GM19455 (cell line): ENCODE measurements around the gene AASS.

Experiments
- ATAC-seq: cut with Tn5 transposase; IDR thresholded peaks from one replicate; pipeline ENCODE4 v1.9.1; 2021; ENCODE audit not compliant: unreplicated experiment

Gene AASS

DNA sequence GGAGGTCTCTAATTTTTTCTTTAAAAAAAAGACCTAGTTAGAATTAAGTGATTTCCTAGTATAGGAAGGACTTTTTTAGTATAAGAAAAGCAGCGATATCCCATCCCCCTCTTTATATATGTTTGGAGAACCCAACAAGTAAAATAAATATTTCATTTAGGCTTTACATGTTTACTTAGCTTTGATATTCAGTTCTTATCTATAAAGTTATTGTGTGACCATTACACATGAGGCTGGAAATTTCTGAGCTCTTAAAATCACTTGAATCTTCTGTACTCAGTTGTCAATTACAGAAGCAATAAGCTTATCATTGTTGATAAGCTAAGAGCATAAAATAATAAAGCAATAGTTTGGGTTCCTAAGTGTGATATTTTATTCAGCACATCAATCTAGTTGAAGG lies 89.7 kb downstream of the AASS start:
- ATAC-seq: no peak

DNA sequence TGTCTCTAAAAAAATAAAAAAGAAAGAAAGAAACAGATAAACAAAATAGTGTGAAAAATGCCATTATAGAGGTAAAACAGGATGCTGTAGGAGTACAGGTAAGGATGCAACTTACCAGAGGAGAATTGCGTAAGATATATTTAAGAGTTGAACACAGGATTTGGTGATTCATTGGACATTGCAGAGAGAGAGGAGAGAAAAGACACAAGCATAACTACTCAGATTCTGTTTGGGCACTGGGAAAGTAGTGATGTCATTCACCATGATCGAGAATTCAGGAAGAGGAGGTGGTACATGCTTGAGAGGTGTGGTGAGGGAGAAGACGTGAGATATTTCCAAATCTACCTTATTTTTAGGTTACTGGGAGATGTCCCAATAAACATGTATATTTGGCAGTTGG lies 97.6 kb downstream of the AASS start:
- ATAC-seq: no peak

DNA sequence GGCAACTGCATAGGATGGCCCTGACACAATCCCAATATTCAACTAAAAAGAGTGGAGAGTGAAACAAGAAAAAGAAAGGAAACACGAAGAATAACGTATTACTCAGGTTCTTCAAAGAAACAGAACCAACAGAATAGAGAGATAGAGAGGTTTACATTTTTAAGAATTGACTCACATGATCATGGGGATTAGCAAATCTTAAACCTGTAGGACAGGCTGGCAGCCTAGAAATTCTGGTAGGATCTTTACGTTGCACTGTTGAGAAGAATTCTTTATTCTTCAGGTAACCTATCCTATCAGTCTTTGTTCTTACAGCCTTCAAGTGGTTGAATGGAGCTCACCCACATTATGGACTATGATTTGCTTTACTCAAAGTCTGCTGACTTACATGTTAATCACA lies 103.9 kb downstream of the AASS start:
- ATAC-seq: no peak

DNA sequence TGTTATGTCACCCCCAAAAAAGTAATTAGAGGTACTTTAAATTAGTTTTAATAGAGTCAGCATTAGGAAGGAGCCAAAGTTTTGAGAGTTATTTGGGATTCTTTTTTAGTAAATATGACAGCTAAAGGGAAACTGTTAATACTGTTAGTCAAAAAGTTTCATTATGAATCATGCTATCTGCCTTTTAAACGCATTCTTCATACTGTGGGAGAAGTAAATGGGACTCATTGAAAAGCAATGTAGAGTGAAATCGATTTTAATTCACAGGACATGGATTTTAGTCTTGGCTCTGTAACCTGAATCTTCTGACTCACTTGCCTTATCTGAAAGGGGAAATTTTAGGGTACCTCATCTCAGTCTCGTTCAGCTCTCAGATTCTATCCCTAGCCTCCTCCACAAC lies 105.1 kb downstream of the AASS start:
- no peak for ATAC-seq

DNA sequence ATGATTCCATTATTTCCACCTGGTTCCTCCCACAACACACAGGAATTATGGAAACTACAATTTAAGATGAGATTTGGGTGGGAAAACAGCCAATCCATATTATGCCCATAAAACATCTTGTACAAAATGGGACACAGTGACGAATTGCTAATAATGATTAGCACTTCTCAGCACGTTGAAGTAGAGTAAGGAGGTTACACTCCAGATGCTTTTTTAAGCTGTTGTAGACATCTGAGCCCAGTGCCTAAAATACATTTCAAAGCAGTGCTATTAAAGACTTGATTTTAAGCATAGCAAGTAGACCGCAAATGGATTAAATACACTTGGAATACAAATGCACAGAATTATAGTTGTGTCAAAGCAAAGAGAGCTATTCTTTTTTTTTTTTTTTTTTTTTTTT lies 105.9 kb downstream of the AASS start:
- ATAC-seq: no peak

DNA sequence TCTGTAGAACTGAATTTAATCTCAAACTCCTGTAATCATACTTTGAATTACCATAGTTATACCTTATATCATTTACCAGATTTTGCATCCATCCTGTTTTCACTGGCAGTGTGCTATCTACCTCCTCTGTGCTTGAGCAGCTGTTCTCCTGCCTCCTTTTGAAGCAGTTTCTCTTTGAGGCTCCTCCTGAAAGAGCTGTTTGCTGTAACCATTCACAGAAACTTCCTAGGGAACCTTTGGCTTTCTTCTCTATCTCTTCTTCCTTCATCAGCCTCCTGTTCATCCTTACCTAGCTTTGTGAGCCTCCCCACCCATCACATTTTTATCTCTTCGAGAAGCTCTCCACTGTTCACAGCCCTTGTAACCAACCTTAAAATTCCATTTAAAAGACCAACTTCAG lies 108.2 kb downstream of the AASS start:
- no peak for ATAC-seq

DNA sequence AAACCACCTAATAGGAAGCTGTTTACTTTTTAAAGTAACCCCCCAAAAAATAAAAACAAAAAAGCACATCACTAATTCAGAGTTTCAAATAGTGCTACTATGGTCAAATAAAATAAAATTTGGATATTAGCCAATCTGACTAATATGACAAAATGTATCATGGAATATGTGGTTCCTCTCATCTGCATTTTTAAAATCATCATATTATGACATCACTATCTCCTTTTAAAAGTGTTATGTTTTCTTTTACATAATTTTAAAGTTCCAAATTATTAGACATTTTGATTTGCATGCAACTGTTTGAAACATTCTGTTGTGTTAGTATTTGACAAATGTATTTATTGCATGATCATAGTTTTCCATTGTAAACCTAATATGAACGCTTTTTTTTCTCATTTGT lies 110.4 kb downstream of the AASS start:
- no peak for ATAC-seq

DNA sequence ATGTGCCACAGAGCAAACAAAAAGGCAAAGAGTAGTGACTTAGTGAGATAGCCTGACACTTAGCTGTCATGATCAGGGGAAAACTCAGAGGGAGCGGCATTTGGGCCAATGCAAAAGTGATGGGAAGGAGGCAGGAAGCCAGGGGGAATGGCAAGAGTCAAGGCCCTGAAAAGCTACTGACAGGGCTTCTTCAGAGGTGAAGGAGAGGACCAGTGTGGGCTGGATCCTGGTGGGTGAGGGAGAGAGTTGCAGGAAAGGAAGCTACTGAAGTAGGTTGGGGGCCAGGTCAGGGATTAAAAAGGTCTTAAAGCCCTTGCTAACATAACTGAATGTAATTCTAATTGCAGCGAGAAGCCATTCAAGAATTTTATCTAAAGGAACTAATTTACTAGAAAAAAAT lies 117.0 kb downstream of the AASS start:
- no peak for ATAC-seq
